ENCODE measurements around the gene TRABD2A. TPM values are rescaled to one million over a fixed set of nuclear protein-coding genes. Genes with fewer than 3 reads are reported as not detected.

Gene TRABD2A
- total RNA-seq, 6 donors from 2014 or later, result 2.0 to 22.0 (median 6.2) TPM

- Histone ChIP-seq H3K4me3 (no peak overlapping the region), H3K4me1 (no peaks in the 10 kb centered on the region), H3K27me3 (no peaks in the 10 kb centered on the region), H3K36me3 (no peaks in the 10 kb centered on the region), H3K27ac (no peak overlapping the region), H3K9me3 (no peaks in the 10 kb centered on the region)
- no peak for ATAC-seq (ENCODE audit: low FRiP score in 2 of 2)
- TF ChIP-seq, protein P1, sequence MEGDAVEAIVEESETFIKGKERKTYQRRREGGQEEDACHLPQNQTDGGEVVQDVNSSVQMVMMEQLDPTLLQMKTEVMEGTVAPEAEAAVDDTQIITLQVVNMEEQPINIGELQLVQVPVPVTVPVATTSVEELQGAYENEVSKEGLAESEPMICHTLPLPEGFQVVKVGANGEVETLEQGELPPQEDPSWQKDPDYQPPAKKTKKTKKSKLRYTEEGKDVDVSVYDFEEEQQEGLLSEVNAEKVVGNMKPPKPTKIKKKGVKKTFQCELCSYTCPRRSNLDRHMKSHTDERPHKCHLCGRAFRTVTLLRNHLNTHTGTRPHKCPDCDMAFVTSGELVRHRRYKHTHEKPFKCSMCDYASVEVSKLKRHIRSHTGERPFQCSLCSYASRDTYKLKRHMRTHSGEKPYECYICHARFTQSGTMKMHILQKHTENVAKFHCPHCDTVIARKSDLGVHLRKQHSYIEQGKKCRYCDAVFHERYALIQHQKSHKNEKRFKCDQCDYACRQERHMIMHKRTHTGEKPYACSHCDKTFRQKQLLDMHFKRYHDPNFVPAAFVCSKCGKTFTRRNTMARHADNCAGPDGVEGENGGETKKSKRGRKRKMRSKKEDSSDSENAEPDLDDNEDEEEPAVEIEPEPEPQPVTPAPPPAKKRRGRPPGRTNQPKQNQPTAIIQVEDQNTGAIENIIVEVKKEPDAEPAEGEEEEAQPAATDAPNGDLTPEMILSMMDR (IDR thresholded peaks at IDR 0.05), result no peak
- TF ChIP-seq POLR2AphosphoS5 (IDR thresholded peaks at IDR 0.05) (no peak), POLR2A (IDR thresholded peaks at IDR 0.05) (no peak)
- DNase-seq, result no peak
- 82 to 86% methylated on average over 2 of the region's 2 CpGs for whole genome bisulfite sequencing, 2 donors
Measured at GRCh38 chr2:84817239-84817655, 63.6 kb downstream of the TRABD2A start.

- no peak for DNase-seq
- WGBS, 2 donors, result 94% methylated on average over 6 of the region's 6 CpGs
- H3K27me3 ChIP-seq, result no peaks in the 10 kb centered on the region
- H3K36me3 ChIP-seq, result no peaks in the 10 kb centered on the region
- no peak for ATAC-seq (ENCODE audit: low FRiP score in 2 of 2)
- H3K4me1 ChIP-seq, result no peaks in the 10 kb centered on the region
- no peak overlapping the region for H3K4me3 ChIP-seq
- no peak overlapping the region for H3K27ac ChIP-seq
- H3K9me3 ChIP-seq, result no peaks in the 10 kb centered on the region
- TF ChIP-seq POLR2AphosphoS5 (IDR thresholded peaks at IDR 0.05) (no peak), EP300 (IDR thresholded peaks at IDR 0.05) (no peak), POLR2A (IDR thresholded peaks at IDR 0.05) (no peak)
- TF ChIP-seq, protein P1 (IDR thresholded peaks at IDR 0.05), result no peak
Measured at GRCh38 chr2:84816426-84817026, 64.4 kb downstream of the TRABD2A start.

GRCh38 chr2:84815146-84815545 lies 65.7 kb downstream of the TRABD2A start:
- H3K27me3 ChIP-seq, result no peaks in the 10 kb centered on the region
- no peaks in the 10 kb centered on the region for H3K9me3 ChIP-seq
- no peak overlapping the region for H3K4me3 ChIP-seq
- WGBS, 2 donors, result 69 to 72% methylated on average over 3 of the region's 3 CpGs
- H3K27ac ChIP-seq, result no peak overlapping the region
- DNase-seq (no peak), ATAC-seq (ENCODE audit: low FRiP score in 2 of 2) (no peak)
- no peaks in the 10 kb centered on the region for H3K4me1 ChIP-seq
- no peaks in the 10 kb centered on the region for H3K36me3 ChIP-seq
- TF ChIP-seq, protein P1 (IDR thresholded peaks at IDR 0.05), result no peak

DNA sequence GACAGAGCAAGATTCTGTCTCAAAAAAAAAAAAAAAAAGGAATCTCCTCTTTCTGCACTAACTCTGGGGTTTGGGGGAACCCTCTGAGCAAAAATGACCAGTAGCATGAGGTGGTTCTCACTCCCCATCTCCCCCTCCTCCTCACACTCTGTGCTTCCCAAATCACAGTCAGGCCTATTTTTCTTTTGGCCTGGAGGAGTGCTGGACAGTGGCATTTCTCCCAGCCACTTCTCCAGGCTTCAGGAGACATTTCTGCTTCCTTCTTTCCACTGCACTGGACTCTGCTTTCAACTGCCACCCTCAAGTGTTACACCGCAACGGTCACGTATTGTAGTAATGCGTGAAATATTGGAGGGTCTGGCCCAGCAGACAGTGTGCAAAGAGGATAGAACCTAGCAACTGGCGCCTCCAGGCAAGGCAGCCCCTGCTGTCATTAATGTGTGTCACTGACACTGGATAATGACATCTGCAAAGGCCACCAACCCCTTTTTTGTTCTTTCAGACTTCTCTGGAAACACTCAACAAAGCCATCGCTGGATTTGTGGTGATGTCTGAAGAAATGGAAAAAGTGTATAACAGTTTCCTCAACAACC lies 68.9 kb downstream of the TRABD2A start:
- Histone ChIP-seq H3K27ac (no peak overlapping the region), H3K4me3 (no peak overlapping the region), H3K4me1 (peaks cover 6 to 10% (median 7%) of the 10 kb centered on the region in 4 donors), H3K36me3 (no peaks in the 10 kb centered on the region), H3K9me3 (no peaks in the 10 kb centered on the region), H3K27me3 (no peaks in the 10 kb centered on the region)
- no peak for DNase-seq
- no peak for ATAC-seq (ENCODE audit: low FRiP score in 2 of 2)
- WGBS, 2 donors, result 94 to 96% methylated on average over 6 of the region's 6 CpGs
- TF ChIP-seq POLR2AphosphoS5 (IDR thresholded peaks at IDR 0.05) (no peak), POLR2A (IDR thresholded peaks at IDR 0.05) (no peak), EP300 (IDR thresholded peaks at IDR 0.05) (no peak)
- TF ChIP-seq, protein P1 (IDR thresholded peaks at IDR 0.05), result no peak

DNA sequence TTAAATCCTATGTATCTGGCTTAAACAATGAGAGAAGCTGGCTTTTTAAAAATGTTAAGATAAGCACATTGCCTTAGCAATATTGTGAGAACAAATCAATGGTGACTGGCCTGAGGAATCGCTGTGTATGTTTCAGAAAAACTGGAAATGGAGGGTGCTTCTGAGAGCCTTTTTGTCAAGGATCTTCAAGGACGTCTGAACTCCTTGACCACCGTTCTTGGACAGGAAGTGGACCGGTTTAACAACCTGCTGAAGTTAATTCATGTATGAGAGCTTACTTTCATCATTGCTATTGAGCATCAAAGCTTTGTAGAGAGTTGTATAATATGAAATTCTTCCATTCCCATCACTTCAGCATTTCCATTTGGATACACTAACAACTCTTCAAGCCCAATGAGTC lies 72.6 kb downstream of the TRABD2A start:
- Histone ChIP-seq H3K36me3 (no peaks in the 10 kb centered on the region), H3K9me3 (no peaks in the 10 kb centered on the region), H3K4me1 (peaks cover 11 to 22% (median 11%) of the 10 kb centered on the region in 4 donors), H3K4me3 (no peak overlapping the region), H3K27me3 (no peaks in the 10 kb centered on the region), H3K27ac (peak overlapping the region in 3 of 4 donors; percentile 57 to 67 (median 63))
- 41 to 57% methylated on average over 4 of the region's 4 CpGs for WGBS, 2 donors
- ATAC-seq (ENCODE audit: low FRiP score in 2 of 2) (peak; percentile 32 to 76), DNase-seq (peak in 1 of 2 donors; percentile 58)
- TF ChIP-seq EP300 (IDR thresholded peaks at IDR 0.05), result peak in 1 of 4 donors; percentile 5
- TF ChIP-seq POLR2A (IDR thresholded peaks at IDR 0.05), result no peak
- TF ChIP-seq POLR2AphosphoS5 (IDR thresholded peaks at IDR 0.05), result no peak
- TF ChIP-seq, protein P1 (IDR thresholded peaks at IDR 0.05), result no peak
